Measurements from ENCODE around the gene LPAR3.

- TF ChIP-seq, protein P1, sequence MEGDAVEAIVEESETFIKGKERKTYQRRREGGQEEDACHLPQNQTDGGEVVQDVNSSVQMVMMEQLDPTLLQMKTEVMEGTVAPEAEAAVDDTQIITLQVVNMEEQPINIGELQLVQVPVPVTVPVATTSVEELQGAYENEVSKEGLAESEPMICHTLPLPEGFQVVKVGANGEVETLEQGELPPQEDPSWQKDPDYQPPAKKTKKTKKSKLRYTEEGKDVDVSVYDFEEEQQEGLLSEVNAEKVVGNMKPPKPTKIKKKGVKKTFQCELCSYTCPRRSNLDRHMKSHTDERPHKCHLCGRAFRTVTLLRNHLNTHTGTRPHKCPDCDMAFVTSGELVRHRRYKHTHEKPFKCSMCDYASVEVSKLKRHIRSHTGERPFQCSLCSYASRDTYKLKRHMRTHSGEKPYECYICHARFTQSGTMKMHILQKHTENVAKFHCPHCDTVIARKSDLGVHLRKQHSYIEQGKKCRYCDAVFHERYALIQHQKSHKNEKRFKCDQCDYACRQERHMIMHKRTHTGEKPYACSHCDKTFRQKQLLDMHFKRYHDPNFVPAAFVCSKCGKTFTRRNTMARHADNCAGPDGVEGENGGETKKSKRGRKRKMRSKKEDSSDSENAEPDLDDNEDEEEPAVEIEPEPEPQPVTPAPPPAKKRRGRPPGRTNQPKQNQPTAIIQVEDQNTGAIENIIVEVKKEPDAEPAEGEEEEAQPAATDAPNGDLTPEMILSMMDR (IDR thresholded peaks at IDR 0.05) = no peak
- TF ChIP-seq POLR2AphosphoS5 (IDR thresholded peaks at IDR 0.05) (no peak), POLR2A (IDR thresholded peaks at IDR 0.05) (no peak), EP300 (IDR thresholded peaks at IDR 0.05; ENCODE audit: low read depth) (no peak)
Measured at GRCh38 chr1:84803604-84804003, 89.4 kb downstream of the LPAR3 start.

Measured in transverse colon (tissue), 4 donors.